HCEC 1CT (cell line): ENCODE results near the gene TIAM1.

Source experiments
- DNase-seq: peaks from one replicate; pipeline ENCODE4 v3.0.0-alpha.2; 2017

The TIAM1 gene

GRCh38 chr21:31343680-31344480 is at the start of gene TIAM1:
TSS of gene TIAM1 (minus strand) at chr21:31344261. CDS start at chr21:31266972, 77,289 bp downstream.
- no peak for DNase-seq

- DNase-seq, result no peak
These were observed 43.6 kb upstream of the TIAM1 start for GRCh38 chr21:31387560-31388186.

- no peak for DNase-seq
These were observed 41.9 kb upstream of the TIAM1 start for GRCh38 chr21:31386006-31386405.

- no peak for DNase-seq
These were observed 39.7 kb upstream of the TIAM1 start for GRCh38 chr21:31383770-31384169.

GRCh38 chr21:31382060-31382459 is 38.0 kb upstream of the TIAM1 start:
- no peak for DNase-seq

GRCh38 chr21:31376301-31376700 is 32.2 kb upstream of the TIAM1 start:
- DNase-seq, result no peak

GRCh38 chr21:31374395-31374794 is 30.3 kb upstream of the TIAM1 start:
- DNase-seq, result no peak

GRCh38 chr21:31372471-31372765 is 28.4 kb upstream of the TIAM1 start:
- no peak for DNase-seq

GRCh38 chr21:31371715-31372470 is 27.8 kb upstream of the TIAM1 start:
- no peak for DNase-seq

GRCh38 chr21:31370893-31371544 is 27.0 kb upstream of the TIAM1 start:
- DNase-seq, result no peak

- DNase-seq, result no peak
These were observed 26.3 kb upstream of the TIAM1 start for GRCh38 chr21:31370281-31370892.

GRCh38 chr21:31368361-31368760 is 24.3 kb upstream of the TIAM1 start:
- DNase-seq, result no peak

- DNase-seq, result no peak
These were observed 23.7 kb upstream of the TIAM1 start for GRCh38 chr21:31367801-31368200.

- no peak for DNase-seq
These were observed 22.8 kb upstream of the TIAM1 start for GRCh38 chr21:31366825-31367224.

GRCh38 chr21:31364253-31364945 is 20.3 kb upstream of the TIAM1 start:
- no peak for DNase-seq

- no peak for DNase-seq
These were observed 19.7 kb upstream of the TIAM1 start for GRCh38 chr21:31363720-31364119.

GRCh38 chr21:31360717-31361116 is 16.7 kb upstream of the TIAM1 start:
- no peak for DNase-seq

GRCh38 chr21:31358158-31358557 is 14.1 kb upstream of the TIAM1 start:
- no peak for DNase-seq

GRCh38 chr21:31356440-31356839 is 12.4 kb upstream of the TIAM1 start:
- DNase-seq, result no peak

GRCh38 chr21:31354604-31355443 is 10.8 kb upstream of the TIAM1 start:
- DNase-seq, result no peak

GRCh38 chr21:31354122-31354521 is 10.1 kb upstream of the TIAM1 start:
- DNase-seq, result no peak
